GM18907 (cell line): ENCODE results near the gene NUDT3.
"Not testable (repeated sequence)": the region's sequence is repeated elsewhere in the genome, so short reads cannot be mapped to it uniquely, and the experiment has no call there.

ENCODE experiments used
- ATAC-seq: cut with Tn5 transposase; IDR thresholded peaks from one replicate; pipeline ENCODE4 v1.9.1; 2021; ENCODE audit warnings: mild to moderate bottlenecking, moderate library complexity; ENCODE audit not compliant: unreplicated experiment

NUDT3 gene

GRCh38 chr6:34295721-34296120 lies 96.7 kb downstream of the NUDT3 start:
- ATAC-seq = peak; percentile 78

- ATAC-seq = no peak
Observed at GRCh38 chr6:34292954-34293353, 99.5 kb downstream of the NUDT3 start.

GRCh38 chr6:34289137-34289536 lies 103.3 kb downstream of the NUDT3 start:
- no peak for ATAC-seq

GRCh38 chr6:34288581-34288980 lies 103.9 kb downstream of the NUDT3 start:
- no peak for ATAC-seq

GRCh38 chr6:34285448-34286164 lies 106.9 kb downstream of the NUDT3 start:
- ATAC-seq = no peak

- no peak for ATAC-seq
Observed at GRCh38 chr6:34284563-34285447, 107.7 kb downstream of the NUDT3 start.

- ATAC-seq = no peak
Observed at GRCh38 chr6:34281702-34282334, 110.7 kb downstream of the NUDT3 start.

GRCh38 chr6:34280216-34280615 lies 112.3 kb downstream of the NUDT3 start:
- no peak for ATAC-seq

- no peak for ATAC-seq
Observed at GRCh38 chr6:34278833-34279232, 113.6 kb downstream of the NUDT3 start.

- ATAC-seq = no peak
Observed at GRCh38 chr6:34277763-34278112, 114.7 kb downstream of the NUDT3 start.

- no peak for ATAC-seq
Observed at GRCh38 chr6:34276881-34277762, 115.3 kb downstream of the NUDT3 start.

- ATAC-seq = no peak
Observed at GRCh38 chr6:34276191-34276590, 116.3 kb downstream of the NUDT3 start.

GRCh38 chr6:34275128-34275804 lies 117.2 kb downstream of the NUDT3 start:
- no peak for ATAC-seq

GRCh38 chr6:34274129-34274528 lies 118.3 kb downstream of the NUDT3 start:
- ATAC-seq = no peak

GRCh38 chr6:34273242-34273805 lies 119.1 kb downstream of the NUDT3 start:
- no peak for ATAC-seq

- no peak for ATAC-seq
Observed at GRCh38 chr6:34272013-34272926, 120.2 kb downstream of the NUDT3 start.

- ATAC-seq = not testable (repeated sequence)
Observed at GRCh38 chr6:34269658-34270341, 122.7 kb downstream of the NUDT3 start.

GRCh38 chr6:34269132-34269531 lies 123.3 kb downstream of the NUDT3 start:
- ATAC-seq = not testable (repeated sequence)
